Skeletal muscle tissue (tissue), 4 donors: ENCODE data around the gene NPB. TPM values are rescaled to one million over a fixed set of nuclear protein-coding genes. Genes with fewer than 3 reads are reported as not detected.

Source experiments
- H3K27ac ChIP-seq: one replicate; pipeline ENCODE4 v1.7.0; 2013; ENCODE audit warnings: mild to moderate bottlenecking, low read depth, low read length, inconsistent platforms
- H3K27me3 ChIP-seq, 3 donors: one replicate each; pipeline ENCODE4 v1.7.0; 2013; ENCODE audit warnings: low read length in 3 of 3; ENCODE audit not compliant: control insufficient read depth in 3 of 3, insufficient read depth in 3 of 3
- H3K36me3 ChIP-seq, 3 donors: one replicate each; pipeline ENCODE4 v1.7.0; 2013; ENCODE audit warnings: low read length in 3 of 3; ENCODE audit not compliant: control insufficient read depth in 3 of 3, insufficient read depth in 3 of 3
- H3K4me1 ChIP-seq, 3 donors: one replicate each; pipeline ENCODE4 v1.7.0; 2013; ENCODE audit warnings: low read length in 3 of 3, mild to moderate bottlenecking in 3 of 3; ENCODE audit not compliant: control insufficient read depth in 3 of 3, insufficient read depth in 3 of 3
- H3K4me3 ChIP-seq, 3 donors: one replicate each; pipeline ENCODE4 v1.7.0; 2013; ENCODE audit warnings: low read length in 3 of 3
- H3K9ac ChIP-seq, 3 donors: one replicate each; pipeline ENCODE4 v1.7.0; 2013; ENCODE audit warnings: low read length in 3 of 3, mild to moderate bottlenecking in 3 of 3, moderate library complexity in 2 of 3, low read depth in 1 of 3
- H3K9me3 ChIP-seq, 3 donors: one replicate each; pipeline ENCODE4 v1.7.0; 2013; ENCODE audit warnings: low read length in 3 of 3; ENCODE audit not compliant: control insufficient read depth in 3 of 3
- total RNA-seq: library from RNA; depleted of rRNA; stranded (reverse); fragments of >200 nt; gene quantifications from one replicate; pipeline ENCODE4 v1.2.3, GENCODE V29; 2014
- donor health status: Osteomylitis.

The NPB gene
- total RNA-seq, 1 donor from 2014 or later, result 1.0 TPM

DNA sequence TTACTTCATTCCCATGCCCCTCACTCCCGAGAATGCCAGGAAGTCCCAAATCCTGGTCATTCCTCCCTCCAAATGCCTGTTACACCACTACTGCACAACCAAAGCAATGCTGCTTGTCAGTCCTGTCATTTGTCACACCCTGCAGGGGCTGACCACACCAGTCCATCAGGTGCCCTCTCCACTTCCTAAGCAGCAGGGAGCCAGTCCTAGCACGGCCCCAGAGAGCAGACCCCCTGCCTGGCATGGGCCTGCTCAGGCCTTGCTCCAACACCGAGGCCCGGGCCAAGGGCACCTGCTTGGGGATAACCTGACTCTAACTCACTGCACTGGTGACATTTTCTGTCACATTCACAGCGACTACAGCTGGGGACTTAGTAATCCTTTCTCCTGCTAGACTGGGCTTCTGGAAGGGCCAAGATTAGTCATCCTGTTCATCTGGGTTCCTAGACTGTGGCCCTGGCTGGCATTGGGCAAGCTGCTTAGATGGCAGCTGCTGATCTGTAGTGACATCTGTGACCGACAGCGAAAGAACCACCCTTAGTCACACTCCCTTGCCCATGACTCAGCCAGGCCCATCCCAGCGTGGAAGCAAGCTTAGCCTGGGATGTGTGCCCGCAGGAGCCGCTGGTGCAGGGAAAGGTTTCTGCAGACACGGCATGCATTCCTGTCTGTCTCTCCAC is 16.0 kb upstream of the NPB start:
- peak overlapping the region; percentile 40 to 75 (median 73) for H3K9ac ChIP-seq
- no peaks in the 10 kb centered on the region for H3K27me3 ChIP-seq
- peaks cover 42 to 54% (median 46%) of the 10 kb centered on the region in 3 donors for H3K4me1 ChIP-seq
- peak overlapping the region; percentile 92 for H3K27ac ChIP-seq
- peak overlapping the region in 2 of 3 donors; percentile 22 to 38 for H3K4me3 ChIP-seq
- no peaks in the 10 kb centered on the region for H3K9me3 ChIP-seq
- peaks cover 30 to 50% (median 35%) of the 10 kb centered on the region in 3 donors for H3K36me3 ChIP-seq

DNA sequence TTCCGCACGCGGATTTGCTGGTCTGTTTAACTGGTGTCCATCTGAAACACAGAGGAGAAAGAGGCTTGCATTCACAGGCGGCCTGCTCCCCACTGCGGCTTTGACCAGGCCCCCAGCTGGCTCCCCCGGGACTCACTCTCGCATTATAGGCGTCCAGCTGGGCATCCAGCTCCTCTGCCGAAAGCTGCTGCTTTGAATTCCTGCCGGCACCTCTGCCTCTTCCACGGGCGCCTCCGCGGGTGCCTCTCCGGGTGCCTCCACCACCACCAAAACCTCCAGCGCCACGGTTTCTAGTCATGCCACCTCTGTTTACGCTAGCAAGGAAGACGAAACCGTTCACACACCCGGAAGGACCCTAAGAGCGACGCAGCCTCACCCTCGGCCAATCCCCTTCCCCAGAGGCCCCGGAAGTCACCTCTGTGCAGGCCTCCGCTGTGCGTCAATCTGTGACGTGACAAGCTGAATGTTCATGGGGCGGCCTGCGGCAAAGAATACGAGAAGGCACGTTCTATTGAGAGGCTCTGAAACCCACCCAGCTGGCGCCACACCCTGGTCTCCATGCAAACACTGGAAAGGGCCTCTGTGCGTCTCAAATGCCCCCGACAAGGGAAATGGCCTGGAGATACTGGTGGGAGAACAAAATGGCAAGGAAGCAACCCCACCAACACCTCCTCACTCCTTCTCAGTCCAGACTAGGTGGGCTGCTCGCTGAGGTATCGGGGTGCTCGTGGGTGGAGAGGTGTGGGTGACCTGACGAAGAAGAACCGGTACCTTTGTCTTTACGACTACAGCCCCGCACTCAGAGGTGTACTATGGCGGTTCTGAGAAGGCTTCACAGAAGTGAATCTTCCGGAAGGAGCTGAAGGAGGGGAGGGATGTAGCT is 13.7 kb upstream of the NPB start:
- Histone ChIP-seq H3K36me3 (peaks cover 26 to 50% (median 33%) of the 10 kb centered on the region in 3 donors), H3K4me3 (no peak overlapping the region), H3K9me3 (no peaks in the 10 kb centered on the region), H3K27me3 (no peaks in the 10 kb centered on the region), H3K9ac (no peak overlapping the region), H3K27ac (no peak overlapping the region), H3K4me1 (peaks cover 42 to 60% (median 53%) of the 10 kb centered on the region in 3 donors)

DNA sequence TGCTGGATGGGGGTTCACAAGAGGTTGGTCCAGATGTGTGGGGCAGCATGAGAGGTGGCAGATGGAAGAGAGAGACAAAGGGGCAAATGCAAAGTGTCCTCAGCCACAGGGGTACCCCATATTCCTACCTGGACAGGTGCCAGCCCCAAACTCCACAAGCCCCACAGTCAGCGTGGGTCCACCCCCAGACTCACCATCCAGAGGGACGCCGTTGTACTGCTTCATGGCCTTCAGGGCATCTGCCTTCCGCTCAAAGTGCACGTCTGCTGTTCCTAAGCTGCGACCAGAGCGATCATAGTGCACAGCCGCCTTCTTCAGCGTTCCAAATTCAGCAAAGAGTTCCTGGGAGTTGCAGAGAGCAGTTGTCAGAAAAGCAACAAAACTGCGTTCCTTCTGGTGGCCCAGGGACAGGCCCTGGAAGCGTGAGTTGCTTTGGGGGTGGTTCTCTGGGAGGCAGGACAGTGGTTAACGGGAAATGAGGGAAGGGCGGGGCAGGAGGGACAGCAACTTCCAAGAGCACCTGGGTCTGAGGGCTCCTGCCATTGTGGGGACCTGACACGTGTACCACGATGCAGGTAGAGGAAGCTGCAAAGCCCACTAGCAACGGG is 12.9 kb upstream of the NPB start:
- no peaks in the 10 kb centered on the region for H3K9me3 ChIP-seq
- H3K9ac ChIP-seq, result no peak overlapping the region
- no peak overlapping the region for H3K27ac ChIP-seq
- peaks cover 42 to 58% (median 53%) of the 10 kb centered on the region in 3 donors for H3K4me1 ChIP-seq
- H3K27me3 ChIP-seq, result no peaks in the 10 kb centered on the region
- peaks cover 26 to 50% (median 33%) of the 10 kb centered on the region in 3 donors for H3K36me3 ChIP-seq
- no peak overlapping the region for H3K4me3 ChIP-seq

DNA sequence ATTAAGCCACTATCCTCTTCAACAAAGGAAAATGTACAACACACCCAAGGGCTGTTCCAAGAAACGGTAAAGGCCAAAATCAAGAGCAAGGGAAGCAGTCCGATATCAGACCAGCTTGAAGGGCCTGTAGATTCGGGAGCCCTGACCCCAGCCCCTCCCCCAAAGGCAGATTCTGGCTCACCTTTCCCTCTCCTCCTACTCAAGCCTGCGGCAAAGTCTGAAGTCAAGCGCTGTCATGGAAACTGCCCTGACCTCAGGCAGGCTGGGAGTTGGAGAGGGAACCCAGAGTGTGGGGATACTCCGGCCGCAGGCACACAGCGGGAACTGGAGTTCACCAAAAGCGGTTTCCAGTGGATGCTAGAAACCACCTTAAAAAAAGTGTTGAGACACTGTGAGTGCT is 12.4 kb upstream of the NPB start:
- Histone ChIP-seq H3K27ac (no peak overlapping the region), H3K4me1 (peaks cover 37 to 53% (median 50%) of the 10 kb centered on the region in 3 donors), H3K27me3 (no peaks in the 10 kb centered on the region), H3K36me3 (peaks cover 30 to 51% (median 37%) of the 10 kb centered on the region in 3 donors), H3K9ac (no peak overlapping the region), H3K9me3 (no peaks in the 10 kb centered on the region), H3K4me3 (no peak overlapping the region)

DNA sequence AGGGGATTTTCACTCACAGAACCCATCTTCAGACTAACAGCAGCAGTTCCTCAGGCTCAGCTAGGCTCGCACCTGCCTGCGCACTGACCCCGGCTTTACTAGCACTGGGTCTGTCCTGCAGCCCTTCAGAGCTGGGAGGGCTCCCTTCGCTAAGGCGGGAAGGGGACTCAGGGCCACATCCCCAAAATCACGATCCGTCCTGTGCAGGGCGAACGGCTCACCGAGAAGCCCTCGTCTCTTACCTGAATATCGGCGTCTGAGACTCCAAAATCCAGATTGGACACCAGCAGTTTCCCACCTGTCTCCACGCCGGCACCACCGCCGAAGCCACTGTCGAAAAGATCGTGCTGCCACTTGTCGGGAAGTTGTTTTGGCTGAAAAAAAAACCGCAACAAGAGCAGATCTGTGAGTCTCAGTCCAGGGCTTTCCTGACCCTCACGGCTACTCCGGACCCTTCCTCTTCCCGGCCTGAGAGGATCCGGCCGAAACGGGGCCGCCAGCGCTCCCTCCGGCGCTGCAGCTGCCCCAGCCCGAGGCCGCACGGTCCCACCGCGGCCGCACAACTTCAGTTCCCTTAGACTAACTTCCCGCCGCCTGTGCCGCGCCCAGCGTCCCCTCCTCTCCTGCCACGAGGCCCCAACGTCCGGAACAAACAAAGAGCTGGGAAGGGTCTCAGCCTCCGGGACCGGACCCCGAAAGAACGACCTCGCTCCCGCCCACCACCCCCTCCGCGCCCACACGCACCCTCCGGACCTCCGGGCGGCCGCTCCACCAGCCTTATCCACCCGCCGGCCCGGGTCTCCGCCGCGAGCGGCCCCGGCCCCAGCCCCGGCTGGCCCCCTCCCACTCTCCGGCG is 11.4 kb upstream of the NPB start:
- Histone ChIP-seq H3K9me3 (no peaks in the 10 kb centered on the region), H3K9ac (peak overlapping the region; percentile 73 to 86 (median 85)), H3K4me3 (peak overlapping the region; percentile 79 to 86 (median 80)), H3K27ac (peak overlapping the region; percentile 62), H3K4me1 (peaks cover 26 to 42% (median 39%) of the 10 kb centered on the region in 3 donors), H3K27me3 (no peaks in the 10 kb centered on the region), H3K36me3 (peaks cover 34 to 51% (median 40%) of the 10 kb centered on the region in 3 donors)

DNA sequence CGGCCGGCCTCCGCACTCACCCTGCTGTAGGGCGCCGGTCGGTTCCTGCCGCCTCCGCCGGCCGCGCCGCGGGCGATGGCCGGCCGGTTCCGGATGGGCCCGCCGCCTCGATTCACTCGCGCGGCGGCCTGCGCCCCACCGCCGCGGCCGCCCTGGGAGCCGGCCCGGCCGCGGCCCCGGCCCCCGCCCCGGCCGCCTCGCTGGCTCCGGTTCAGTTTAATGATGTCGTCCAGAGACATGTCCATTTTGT is 10.8 kb upstream of the NPB start:
- Histone ChIP-seq H3K9me3 (no peaks in the 10 kb centered on the region), H3K27me3 (no peaks in the 10 kb centered on the region), H3K4me3 (peak overlapping the region in 1 of 3 donors; percentile 86), H3K4me1 (peaks cover 21 to 37% (median 34%) of the 10 kb centered on the region in 3 donors), H3K27ac (peak overlapping the region; percentile 62), H3K9ac (peak overlapping the region; percentile 85 to 93 (median 86)), H3K36me3 (peaks cover 35 to 47% (median 41%) of the 10 kb centered on the region in 3 donors)

DNA sequence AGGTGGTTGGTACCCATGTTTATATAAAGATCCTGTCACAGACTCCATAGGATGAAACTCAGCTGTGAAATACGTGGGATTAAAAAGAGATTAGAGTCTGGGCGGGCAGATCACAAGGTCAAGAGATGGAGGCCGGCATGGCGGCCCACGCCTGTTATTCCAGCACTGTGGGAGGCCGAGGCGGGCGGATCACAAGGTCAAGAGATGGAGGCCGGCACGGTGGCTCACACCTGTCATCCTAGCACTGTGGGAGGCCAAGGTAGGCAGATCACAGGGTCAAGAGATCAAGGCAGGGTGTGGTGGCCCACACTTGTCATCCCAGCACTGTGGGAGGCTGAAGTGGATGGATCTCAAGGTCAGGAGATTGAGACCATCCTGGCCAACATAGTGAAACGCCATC is 6.6 kb upstream of the NPB start:
- no peak overlapping the region for H3K27ac ChIP-seq
- peaks cover 4 to 11% (median 8%) of the 10 kb centered on the region in 3 donors for H3K4me1 ChIP-seq
- H3K9ac ChIP-seq, result no peak overlapping the region
- H3K36me3 ChIP-seq, result peaks cover 39 to 43% (median 42%) of the 10 kb centered on the region in 3 donors
- no peaks in the 10 kb centered on the region for H3K9me3 ChIP-seq
- H3K4me3 ChIP-seq, result no peak overlapping the region
- H3K27me3 ChIP-seq, result no peaks in the 10 kb centered on the region

DNA sequence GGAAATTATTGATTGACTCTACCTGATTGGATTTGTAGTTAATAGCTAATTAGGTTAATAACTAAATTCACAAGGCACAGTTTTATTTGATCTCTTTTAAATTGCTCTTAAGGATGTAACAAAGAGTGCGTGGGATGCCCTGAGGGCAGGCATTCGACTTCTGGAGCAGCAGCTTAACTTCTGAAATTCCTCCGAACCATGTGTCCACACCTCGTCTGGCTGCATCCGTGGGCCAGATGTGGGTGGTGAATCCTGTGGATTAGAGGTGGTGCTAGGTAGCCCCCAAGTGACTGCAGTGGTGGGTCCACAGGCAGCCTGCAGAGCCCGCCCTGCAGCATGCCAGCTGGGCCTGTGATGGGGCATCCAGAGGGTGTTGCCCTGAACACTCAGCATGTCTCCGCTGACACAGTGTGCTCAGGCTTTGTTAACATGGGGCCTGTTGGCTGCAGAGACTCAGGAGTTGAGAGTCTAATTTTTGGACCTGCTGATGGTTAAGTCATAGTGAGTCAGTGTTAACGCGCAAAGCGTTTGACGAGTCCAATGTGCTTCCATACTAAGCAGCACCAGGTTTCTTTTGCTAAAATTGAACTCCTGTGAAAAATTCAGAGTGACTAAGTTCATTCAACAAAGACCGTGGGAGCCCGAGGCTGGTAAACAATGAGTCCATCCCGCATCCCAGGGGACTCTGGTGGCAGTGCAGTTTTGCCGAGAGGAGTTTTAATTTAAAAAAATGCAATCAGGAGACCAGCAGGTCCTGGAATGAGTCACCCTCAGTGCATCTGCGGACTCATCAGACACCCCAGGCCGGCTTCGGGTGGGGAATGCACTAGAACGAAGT is 3.8 kb upstream of the NPB start:
- Histone ChIP-seq H3K27ac (no peak overlapping the region), H3K27me3 (peaks cover 0 to 2% (median 0%) of the 10 kb centered on the region in 3 donors), H3K36me3 (peaks cover 42 to 45% (median 43%) of the 10 kb centered on the region in 3 donors), H3K4me1 (peaks cover 2 to 10% (median 5%) of the 10 kb centered on the region in 3 donors), H3K4me3 (no peak overlapping the region), H3K9ac (peak overlapping the region in 1 of 3 donors; percentile 14), H3K9me3 (no peaks in the 10 kb centered on the region)

DNA sequence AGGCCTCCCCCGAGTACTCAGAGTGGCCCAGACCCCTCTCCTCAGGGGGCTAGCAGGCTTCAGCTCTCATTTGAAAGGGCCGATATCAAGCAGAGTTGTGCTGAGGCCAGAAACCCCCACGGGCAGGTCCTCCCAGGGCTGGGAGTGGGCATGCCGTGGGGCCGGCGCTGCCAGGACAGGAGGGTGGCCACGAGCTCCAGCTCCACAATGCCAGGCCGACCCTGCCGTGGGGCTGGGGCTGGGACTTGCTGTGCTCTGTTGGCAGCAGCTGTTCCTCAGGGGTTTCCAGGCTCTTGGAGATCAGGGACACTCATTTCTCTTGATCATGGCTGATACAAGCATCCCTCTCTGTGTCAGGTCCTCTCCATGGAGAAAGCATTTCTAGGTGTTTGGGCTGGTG is 3.2 kb upstream of the NPB start:
- Histone ChIP-seq H3K9me3 (no peaks in the 10 kb centered on the region), H3K4me1 (peaks cover 2 to 10% (median 5%) of the 10 kb centered on the region in 3 donors), H3K36me3 (peaks cover 42 to 46% (median 44%) of the 10 kb centered on the region in 3 donors), H3K4me3 (no peak overlapping the region), H3K27ac (no peak overlapping the region), H3K27me3 (peaks cover 0 to 2% (median 0%) of the 10 kb centered on the region in 3 donors), H3K9ac (no peak overlapping the region)
